NCI-H2196 treated with DMSO at 0.1 percent for 48 hours (cell line): ENCODE measurements around the gene TCF4.
A peak's percentile ranks its signal among the peaks of the same experiment; 100 is the strongest.

Experiments used
- DNase-seq: peaks from one replicate; lab custom pipeline; 2025; ENCODE audit not compliant: unreplicated experiment; lab: John Stamatoyannopoulos, UW

Gene TCF4

GRCh38 chr18:55588111-55588869, at the start of gene TCF4:
Gene TCF4 (minus strand): TSS chr18:55588192. CDS start chr18:55587116, 1,076 bp downstream.
- no peak for DNase-seq

DNA sequence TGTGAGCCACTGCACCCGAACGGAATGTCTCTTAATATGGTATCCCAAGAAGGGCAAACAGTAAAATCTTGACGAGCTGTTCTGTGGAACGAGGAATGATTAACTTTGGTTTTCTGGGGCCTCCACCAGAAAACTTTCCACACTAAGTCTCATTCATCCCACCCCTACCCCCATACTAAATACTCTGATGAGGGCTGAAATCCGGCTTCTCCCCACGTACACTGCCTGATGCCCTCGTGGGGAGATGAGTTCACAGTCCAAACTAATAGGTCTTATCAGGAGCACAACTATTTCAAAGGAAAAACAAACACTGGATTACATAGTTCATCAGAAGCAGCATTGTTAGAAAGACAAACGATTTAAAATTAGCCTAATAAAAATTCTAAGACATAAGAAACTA, 49.2 kb upstream of the TCF4 start:
- no peak for DNase-seq

DNA sequence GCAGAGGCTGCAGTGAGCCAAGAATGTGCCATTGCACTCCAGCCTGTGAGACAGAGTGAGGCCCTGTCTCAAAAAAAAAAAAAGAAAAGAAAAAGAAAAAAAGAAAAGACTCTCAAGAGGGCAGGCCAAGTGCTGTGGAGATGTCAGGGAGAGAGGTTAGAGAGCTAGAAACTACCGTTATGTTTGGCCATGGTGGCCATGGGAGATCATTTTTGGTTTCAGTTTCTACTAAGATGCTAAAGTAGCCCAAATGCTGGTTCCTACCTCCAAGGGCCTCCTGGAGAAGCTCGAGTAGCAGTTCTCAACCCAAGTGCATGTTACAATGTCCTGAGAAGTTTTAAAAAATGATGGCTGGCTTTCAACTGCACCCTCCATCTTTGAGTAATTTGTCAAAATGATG, 47.4 kb upstream of the TCF4 start:
- no peak for DNase-seq

DNA sequence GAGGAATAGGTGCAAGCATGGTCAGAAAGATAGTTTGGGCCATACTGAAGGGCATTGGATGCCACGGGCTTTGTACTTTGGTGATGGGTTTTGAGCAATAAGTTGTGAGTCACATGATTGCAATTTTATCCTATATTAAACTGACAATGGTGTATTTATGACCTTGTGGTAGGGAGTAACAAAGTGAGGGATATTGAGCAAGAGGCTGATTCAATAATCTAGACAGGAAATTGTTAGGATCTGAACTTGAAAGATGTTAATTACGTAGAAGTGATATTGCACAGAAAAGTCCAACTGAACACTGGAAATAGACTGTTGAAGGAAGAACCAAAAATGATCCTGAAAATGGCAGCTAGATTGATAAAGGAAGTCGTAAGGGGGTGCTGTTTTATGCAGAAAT, 46.6 kb upstream of the TCF4 start:
- no peak for DNase-seq

DNA sequence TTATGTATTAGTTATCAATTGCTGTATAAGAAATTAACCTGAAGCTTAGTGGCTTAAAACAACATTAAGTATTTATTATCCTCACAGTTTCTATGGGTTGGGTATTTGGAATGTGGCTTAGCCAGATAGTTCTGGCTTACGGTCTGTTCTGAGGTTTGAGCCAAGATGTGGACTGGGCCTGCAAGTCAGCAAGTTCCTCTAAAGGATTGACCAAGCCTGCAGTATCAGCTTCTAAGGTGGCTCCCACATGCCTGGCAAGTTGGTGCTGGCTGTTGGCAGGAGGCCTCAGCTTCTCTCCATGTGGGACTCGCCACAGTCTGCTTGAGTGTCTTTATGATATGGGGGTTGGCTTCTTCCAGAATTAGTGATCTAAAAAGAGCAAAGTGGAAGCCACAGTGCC, 45.0 kb upstream of the TCF4 start:
- DNase-seq: no peak

GRCh38 chr18:55629133-55629532, 41.1 kb upstream of the TCF4 start:
- no peak for DNase-seq

GRCh38 chr18:55627007-55627406, 39.0 kb upstream of the TCF4 start:
- no peak for DNase-seq

- no peak for DNase-seq
Measured at GRCh38 chr18:55625901-55626300, 37.9 kb upstream of the TCF4 start.

DNA sequence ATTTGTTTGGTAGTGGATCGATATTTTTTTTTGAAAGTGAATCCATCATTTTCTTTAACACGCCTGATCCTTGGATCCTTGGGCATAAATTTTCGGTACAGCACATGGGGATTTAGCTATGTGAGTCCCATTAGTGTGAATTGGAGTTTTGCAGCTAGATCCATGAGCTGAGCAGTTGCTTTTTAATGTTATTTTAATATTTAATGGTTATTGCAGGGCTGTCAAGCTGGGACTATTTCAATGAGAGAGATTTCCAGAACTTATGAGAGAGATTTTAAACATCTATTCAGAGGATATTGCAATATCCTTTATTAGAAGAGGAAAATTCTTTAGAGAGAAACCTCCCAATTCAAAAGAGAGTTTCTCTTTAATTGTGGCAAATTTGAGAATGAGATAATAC, 35.6 kb upstream of the TCF4 start:
- DNase-seq: no peak

GRCh38 chr18:55610506-55610905, 22.5 kb upstream of the TCF4 start:
- DNase-seq: no peak

DNA sequence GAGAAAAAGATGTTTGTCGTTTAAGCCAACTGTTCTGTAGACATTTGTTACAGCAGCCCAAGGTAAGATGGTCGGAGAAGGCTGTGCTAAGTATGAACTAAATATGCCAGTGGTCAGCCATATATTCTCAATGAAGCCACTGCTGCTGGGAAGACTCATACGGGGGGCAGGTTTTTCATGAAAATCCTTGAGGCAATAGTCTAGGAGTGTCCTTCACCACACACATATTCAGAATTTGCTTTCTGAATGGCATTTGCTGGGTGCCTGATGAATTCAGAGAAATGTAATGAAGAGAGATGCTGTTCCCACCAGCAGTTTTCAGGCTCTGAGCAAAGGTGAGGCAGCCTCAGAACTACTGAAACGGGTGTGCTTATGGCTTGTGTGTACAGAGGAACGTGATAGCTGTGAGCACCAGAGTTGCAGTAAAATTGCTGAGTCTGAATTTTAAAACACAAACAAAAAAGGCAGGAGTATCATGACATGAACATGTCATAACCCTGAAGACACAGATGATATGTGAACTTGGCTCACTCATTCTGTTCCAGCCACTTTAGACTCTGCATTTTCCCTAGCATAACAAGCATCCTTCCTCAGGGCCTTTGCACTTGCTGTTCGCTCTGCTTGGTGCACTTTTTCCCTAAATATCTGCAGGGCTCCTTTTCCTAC, 21.3 kb upstream of the TCF4 start:
- no peak for DNase-seq

DNA sequence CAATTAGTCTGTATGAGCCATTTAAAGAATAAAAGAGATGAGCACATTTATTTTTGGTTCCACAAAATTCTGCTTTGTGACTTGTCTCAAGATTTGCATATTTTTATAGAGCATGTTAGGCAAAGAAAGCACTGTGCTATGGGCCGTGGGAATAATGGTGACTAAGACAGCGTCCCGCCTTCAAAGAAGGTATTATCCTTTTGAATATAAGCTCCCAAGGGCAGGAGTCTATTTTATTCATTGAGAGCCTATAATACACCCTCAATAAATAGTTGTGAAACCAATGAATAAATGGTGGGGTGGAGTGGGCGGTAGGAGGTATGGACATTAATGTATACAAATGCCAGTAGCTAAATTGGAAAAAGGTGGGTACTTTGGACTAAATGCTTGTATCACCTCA, 20.5 kb upstream of the TCF4 start:
- DNase-seq: no peak

- DNase-seq: no peak
Measured at GRCh38 chr18:55607773-55608172, 19.8 kb upstream of the TCF4 start.

- no peak for DNase-seq
Measured at GRCh38 chr18:55605733-55606338, 17.8 kb upstream of the TCF4 start.

- no peak for DNase-seq
Measured at GRCh38 chr18:55603775-55604174, 15.8 kb upstream of the TCF4 start.

DNA sequence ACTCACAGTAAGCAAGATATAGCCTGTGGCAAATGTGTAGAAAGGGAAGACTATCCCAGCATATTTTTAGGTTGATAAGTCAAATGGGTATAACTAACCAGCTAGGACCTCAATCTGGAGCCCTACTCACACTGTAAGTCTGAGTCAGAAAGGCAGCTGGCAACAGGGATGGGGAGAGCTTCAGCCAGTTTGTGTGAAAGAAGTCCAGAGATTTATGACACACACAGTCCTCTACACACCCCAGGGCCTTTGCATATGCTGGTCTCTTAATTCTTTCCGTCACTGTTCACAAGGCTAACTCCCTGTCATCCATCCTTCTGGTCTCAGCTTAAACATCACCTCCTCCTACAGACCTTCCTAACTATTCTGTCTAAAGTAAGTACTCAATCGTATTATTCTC, 5.9 kb upstream of the TCF4 start:
- no peak for DNase-seq

DNA sequence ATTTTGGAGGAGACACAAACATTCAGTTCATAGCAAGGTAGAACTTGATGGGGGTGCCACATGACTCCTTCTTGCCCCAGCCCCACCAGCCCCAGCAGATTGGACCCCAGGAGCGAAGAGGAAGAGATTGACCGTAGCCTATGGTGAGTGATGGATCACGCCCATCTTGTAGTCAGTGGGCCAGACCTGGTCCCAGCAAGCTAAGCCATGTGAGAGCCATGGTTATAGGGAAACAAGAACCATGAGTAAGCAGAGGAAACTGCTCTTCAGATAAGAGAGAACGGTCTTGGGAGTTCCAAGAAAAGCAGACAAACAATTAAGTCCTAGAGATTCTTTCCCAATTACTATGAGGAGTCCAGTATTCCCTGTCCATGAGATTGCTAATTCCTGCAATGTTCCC, 4.6 kb upstream of the TCF4 start:
- no peak for DNase-seq

GRCh38 chr18:55592106-55592505, 4.1 kb upstream of the TCF4 start:
- DNase-seq: no peak

DNA sequence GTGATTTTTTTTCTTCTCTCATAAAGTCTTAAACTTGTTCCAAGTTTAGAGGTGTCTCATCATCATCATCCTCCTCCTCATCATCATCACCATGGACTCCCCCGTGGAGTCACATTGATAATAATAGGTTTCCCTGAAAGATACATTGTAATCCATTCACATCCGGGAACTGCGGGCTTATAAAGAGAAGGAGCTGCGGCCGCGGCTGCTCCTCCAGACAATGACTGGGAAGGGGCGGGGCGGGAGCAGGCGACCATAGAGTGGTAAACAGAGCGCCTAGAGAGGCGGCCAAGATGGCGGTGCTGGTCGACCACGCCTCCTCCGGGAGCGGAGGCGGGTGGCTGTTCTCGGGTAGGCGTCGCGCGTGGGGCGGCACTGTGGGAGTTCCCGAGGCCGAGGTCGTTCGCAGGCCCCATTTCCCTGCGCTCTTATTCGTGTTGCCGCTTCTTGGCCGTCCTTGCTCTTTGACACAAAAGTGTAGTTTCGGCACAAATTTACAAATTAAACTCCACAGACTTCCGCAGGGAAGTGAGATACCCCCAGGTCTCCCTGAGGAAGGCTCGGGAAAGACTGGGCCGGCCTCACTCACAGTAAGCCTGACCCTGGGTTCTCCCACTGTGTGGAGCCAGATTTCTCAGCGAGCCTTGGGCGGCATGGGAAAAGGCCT, 1.8 kb upstream of the TCF4 start:
- peak; percentile 84 for DNase-seq

GRCh38 chr18:55588870-55589595, 1.0 kb upstream of the TCF4 start:
- DNase-seq: no peak

DNA sequence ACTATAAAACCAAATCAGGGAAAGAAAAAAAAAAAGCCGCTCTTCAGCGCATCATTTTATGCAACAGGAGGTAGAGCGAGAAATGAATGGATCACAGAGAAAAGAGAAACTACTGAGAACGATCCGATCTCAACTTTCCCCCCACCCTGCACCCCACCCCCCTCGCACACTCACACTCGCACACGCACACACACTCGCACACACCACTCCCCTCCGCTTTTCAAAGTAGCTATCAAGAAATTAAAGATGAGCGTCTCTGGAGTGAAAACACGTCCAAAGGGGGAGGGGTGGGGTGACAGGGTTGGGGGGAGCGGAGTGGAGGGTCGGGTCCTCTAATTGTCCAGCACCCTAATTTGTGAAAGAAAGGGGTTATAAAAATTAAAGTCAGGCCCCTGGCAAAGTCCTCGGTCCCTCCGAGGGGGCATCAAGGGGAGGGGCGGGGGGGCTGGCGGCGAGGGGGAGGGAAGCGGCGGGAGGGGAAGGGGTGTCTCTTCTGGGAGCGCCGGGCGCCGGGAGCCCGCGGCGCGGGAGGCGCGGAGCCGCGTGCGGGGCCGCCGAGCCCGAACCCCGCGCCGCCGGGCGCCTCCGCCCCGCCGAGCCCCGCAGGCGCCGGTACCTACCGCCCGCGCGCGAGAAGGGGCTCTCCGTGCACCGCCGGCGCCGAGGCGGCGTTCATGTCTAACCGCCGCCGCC, 428 bp downstream of the TCF4 start:
- no peak for DNase-seq
